Jurkat, Clone E6-1 (cell line): Measurements from ENCODE around the gene LHX5.

Experiments
- DNase-seq: peaks from one replicate; pipeline ENCODE4 v3.0.0-alpha.2; 2011; ENCODE audit warnings: low read depth, low spot score
- H3K4me3 ChIP-seq: 2 replicates; pipeline ENCODE4 v1.5.1; 2011; ENCODE audit warnings: mild to moderate bottlenecking, low read length, control low read depth, moderate library complexity

LHX5 gene

GRCh38 chr12:113479216-113479589 lies 7.5 kb upstream of the LHX5 start:
- no peak overlapping the region for H3K4me3 ChIP-seq
- no peak for DNase-seq

- DNase-seq, result no peak
- H3K4me3 ChIP-seq, result no peak overlapping the region
These were observed 6.8 kb upstream of the LHX5 start for GRCh38 chr12:113478351-113479011.

GRCh38 chr12:113477842-113478215 lies 6.2 kb upstream of the LHX5 start:
- no peak overlapping the region for H3K4me3 ChIP-seq
- no peak for DNase-seq

- no peak overlapping the region for H3K4me3 ChIP-seq
- DNase-seq, result no peak
These were observed 5.6 kb upstream of the LHX5 start for GRCh38 chr12:113477171-113477841.

GRCh38 chr12:113476176-113476986 lies 4.7 kb upstream of the LHX5 start:
- H3K4me3 ChIP-seq, result no peak overlapping the region
- no peak for DNase-seq

GRCh38 chr12:113475451-113476175 lies 3.9 kb upstream of the LHX5 start:
- H3K4me3 ChIP-seq, result no peak overlapping the region
- no peak for DNase-seq

GRCh38 chr12:113474635-113475436 lies 3.2 kb upstream of the LHX5 start:
- no peak overlapping the region for H3K4me3 ChIP-seq
- DNase-seq, result no peak

GRCh38 chr12:113473942-113474341 lies 2.3 kb upstream of the LHX5 start:
- no peak for DNase-seq
- H3K4me3 ChIP-seq, result no peak overlapping the region

- no peak for DNase-seq
- H3K4me3 ChIP-seq, result no peak overlapping the region
These were observed 1.7 kb upstream of the LHX5 start for GRCh38 chr12:113473400-113473799.

- DNase-seq, result no peak
- H3K4me3 ChIP-seq, result no peak overlapping the region
These were observed 785 bp upstream of the LHX5 start for GRCh38 chr12:113472191-113473121.

- H3K4me3 ChIP-seq, result no peak overlapping the region
- DNase-seq, result no peak
These were observed 626 bp downstream of the LHX5 start for GRCh38 chr12:113470871-113471618.

GRCh38 chr12:113469949-113470743 lies 1.5 kb downstream of the LHX5 start:
- no peak overlapping the region for H3K4me3 ChIP-seq
- no peak for DNase-seq

GRCh38 chr12:113469224-113469948 lies 2.3 kb downstream of the LHX5 start:
- no peak for DNase-seq
- no peak overlapping the region for H3K4me3 ChIP-seq

GRCh38 chr12:113468365-113469223 lies 3.1 kb downstream of the LHX5 start:
- DNase-seq, result no peak
- H3K4me3 ChIP-seq, result no peak overlapping the region
